ENCODE measurements around the gene VPS9D1.
"Not testable (repeated sequence)": the region's sequence is repeated elsewhere in the genome, so short reads cannot be mapped to it uniquely, and the experiment has no call there.

DNA sequence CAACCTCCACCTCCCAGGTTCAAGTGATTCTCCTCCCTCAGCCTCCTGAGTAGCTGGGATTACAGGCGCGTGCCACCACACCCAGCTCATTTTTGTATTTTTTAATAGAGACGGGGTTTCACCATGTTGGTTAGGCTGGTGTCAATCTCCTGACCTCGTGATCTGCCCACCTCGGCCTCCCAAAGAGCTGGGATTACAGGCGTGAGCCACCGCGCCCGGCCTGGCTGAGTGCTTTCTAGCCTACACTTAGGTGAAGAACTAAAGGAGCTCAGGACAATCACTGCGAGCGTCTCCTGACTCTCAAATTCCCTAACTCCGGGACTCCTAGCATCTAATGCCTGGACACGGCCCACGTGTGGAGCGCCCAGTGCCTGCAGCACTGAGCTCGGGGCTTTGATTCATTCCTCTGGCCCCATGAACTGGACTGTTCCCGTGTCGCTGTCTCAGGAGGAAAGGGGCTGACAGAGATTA is 21.0 kb downstream of the VPS9D1 start:
- TF ChIP-seq POLR2A, POLR2AphosphoS5 (IDR thresholded peaks at IDR 0.05): not testable (repeated sequence)

All from gastroesophageal sphincter (tissue), 2 donors.